Stomach (tissue), 4 donors: ENCODE results near the gene NUP214.
"Not testable (repeated sequence)": the region's sequence is repeated elsewhere in the genome, so short reads cannot be mapped to it uniquely, and the experiment has no call there.

ENCODE experiments used
- POLR2A ChIP-seq, 4 donors: fragments of 450-650 bp; IDR thresholded peaks; one replicate each; pipeline ENCODE4 v1.6.1; 2016; ENCODE audit warnings: antibody characterized with exemption in 4 of 4, control low read depth in 2 of 4, mild to moderate bottlenecking in 1 of 4, moderate library complexity in 1 of 4
- TF ChIP-seq, protein P1 (sequence below), 7 experiments: fragments of 450-650 bp in 4 of 7; fragments of 200-600 bp in 3 of 7; sonication (generic) in 3 of 7; IDR thresholded peaks; one replicate each; pipeline ENCODE4 v1.5.1; 2016 to 2019; ENCODE audit warnings: antibody characterized with exemption in 7 of 7, control low read depth in 2 of 7, mild to moderate bottlenecking in 1 of 7

DNA sequence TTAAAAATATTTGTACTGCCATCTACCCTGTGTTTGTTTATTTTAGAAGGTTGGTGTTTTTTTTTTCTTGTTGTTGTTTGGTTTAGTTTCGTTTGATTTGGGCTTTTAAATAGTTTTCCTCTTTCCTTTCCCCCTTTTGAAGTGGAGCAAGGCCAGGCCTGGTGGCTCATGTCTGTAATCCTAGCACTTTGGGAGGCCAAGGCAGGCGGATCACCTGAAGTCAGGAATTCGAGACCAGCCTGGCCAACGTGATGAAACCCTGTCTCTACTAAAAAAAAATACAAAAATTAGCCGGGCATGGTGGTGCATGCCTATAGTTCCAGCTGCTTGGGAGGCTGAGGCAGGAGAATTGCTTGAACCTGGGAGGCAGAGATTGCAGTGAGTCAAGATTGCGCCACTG is 65.6 kb downstream of the NUP214 start:
- TF ChIP-seq, protein P1, sequence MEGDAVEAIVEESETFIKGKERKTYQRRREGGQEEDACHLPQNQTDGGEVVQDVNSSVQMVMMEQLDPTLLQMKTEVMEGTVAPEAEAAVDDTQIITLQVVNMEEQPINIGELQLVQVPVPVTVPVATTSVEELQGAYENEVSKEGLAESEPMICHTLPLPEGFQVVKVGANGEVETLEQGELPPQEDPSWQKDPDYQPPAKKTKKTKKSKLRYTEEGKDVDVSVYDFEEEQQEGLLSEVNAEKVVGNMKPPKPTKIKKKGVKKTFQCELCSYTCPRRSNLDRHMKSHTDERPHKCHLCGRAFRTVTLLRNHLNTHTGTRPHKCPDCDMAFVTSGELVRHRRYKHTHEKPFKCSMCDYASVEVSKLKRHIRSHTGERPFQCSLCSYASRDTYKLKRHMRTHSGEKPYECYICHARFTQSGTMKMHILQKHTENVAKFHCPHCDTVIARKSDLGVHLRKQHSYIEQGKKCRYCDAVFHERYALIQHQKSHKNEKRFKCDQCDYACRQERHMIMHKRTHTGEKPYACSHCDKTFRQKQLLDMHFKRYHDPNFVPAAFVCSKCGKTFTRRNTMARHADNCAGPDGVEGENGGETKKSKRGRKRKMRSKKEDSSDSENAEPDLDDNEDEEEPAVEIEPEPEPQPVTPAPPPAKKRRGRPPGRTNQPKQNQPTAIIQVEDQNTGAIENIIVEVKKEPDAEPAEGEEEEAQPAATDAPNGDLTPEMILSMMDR (IDR thresholded peaks at IDR 0.05), result not testable (repeated sequence)
- TF ChIP-seq POLR2A (IDR thresholded peaks at IDR 0.05), result not testable (repeated sequence)
